H9 (cell line): ENCODE data around the gene GPC1. TPM values are rescaled to one million over a fixed set of nuclear protein-coding genes. Genes with fewer than 3 reads are reported as not detected.

Source experiments
- DNase-seq: peaks from one replicate; pipeline ENCODE4 v3.0.0-alpha.2; 2017
- H2AFZ ChIP-seq: one replicate; pipeline ENCODE4 v1.6.1; 2013; ENCODE audit warnings: mild to moderate bottlenecking, low read length, control low read depth, moderate library complexity
- H2AK5ac ChIP-seq: 2 replicates; pipeline ENCODE4 v1.6.1; 2013; ENCODE audit warnings: low read length, control low read depth, mixed read lengths; ENCODE audit not compliant: insufficient read length
- H2BK120ac ChIP-seq: one replicate; pipeline ENCODE4 v1.6.1; 2013; ENCODE audit warnings: low read depth, mild to moderate bottlenecking, low read length, control low read depth, inconsistent platforms; ENCODE audit not compliant: poor library complexity, severe bottlenecking
- H2BK12ac ChIP-seq: 2 replicates; pipeline ENCODE4 v1.6.1; 2013; ENCODE audit warnings: low read length, control low read depth, mixed read lengths, low read depth; ENCODE audit not compliant: insufficient read length
- H2BK15ac ChIP-seq: 2 replicates; pipeline ENCODE4 v1.6.1; 2013; ENCODE audit warnings: low read depth, low read length, control low read depth
- H2BK20ac ChIP-seq: one replicate; pipeline ENCODE4 v1.6.1; 2013; ENCODE audit warnings: low read depth, mild to moderate bottlenecking, low read length, control low read depth, inconsistent platforms; ENCODE audit not compliant: poor library complexity, severe bottlenecking
- H2BK5ac ChIP-seq: 2 replicates; pipeline ENCODE4 v1.6.1; 2013; ENCODE audit warnings: low read length, control low read depth, mixed read lengths; ENCODE audit not compliant: insufficient read length
- H3K14ac ChIP-seq: 2 replicates; pipeline ENCODE4 v1.6.1; 2013; ENCODE audit warnings: low read length, control low read depth; ENCODE audit not compliant: insufficient read depth
- H3K18ac ChIP-seq: 2 replicates; pipeline ENCODE4 v1.6.1; 2013; ENCODE audit warnings: low read depth, mild to moderate bottlenecking, mixed read lengths, low read length, control low read depth; ENCODE audit not compliant: insufficient read length
- H3K23ac ChIP-seq: 2 replicates; pipeline ENCODE4 v1.6.1; 2013; ENCODE audit warnings: low read length, control low read depth, mixed read lengths, low read depth; ENCODE audit not compliant: insufficient read length
- H3K23me2 ChIP-seq: 2 replicates; pipeline ENCODE4 v1.6.1; 2013; ENCODE audit warnings: low read depth, mild to moderate bottlenecking, mixed read lengths, low read length, control low read depth; ENCODE audit not compliant: insufficient read length, poor library complexity, severe bottlenecking
- H3K27ac ChIP-seq: 2 replicates; pipeline ENCODE4 v1.5.1; 2013; ENCODE audit warnings: low read length, control low read depth, mixed read lengths, low read depth; ENCODE audit not compliant: insufficient read length
- H3K27me3 ChIP-seq: 2 replicates; pipeline ENCODE4 v1.6.1; 2013; ENCODE audit warnings: low read length, control low read depth, inconsistent platforms; ENCODE audit not compliant: insufficient read depth
- H3K4ac ChIP-seq: 2 replicates; pipeline ENCODE4 v1.6.1; 2013; ENCODE audit warnings: low read depth, mild to moderate bottlenecking, control low read depth, inconsistent platforms, low read length, moderate library complexity
- H3K4me1 ChIP-seq: 2 replicates; pipeline ENCODE4 v1.6.1; 2013; ENCODE audit warnings: low read length, control low read depth, inconsistent platforms; ENCODE audit not compliant: insufficient read depth
- H3K4me2 ChIP-seq: 2 replicates; pipeline ENCODE4 v1.6.1; 2013; ENCODE audit warnings: low read length, control low read depth, mixed read lengths; ENCODE audit not compliant: insufficient read length, insufficient read depth
- H3K56ac ChIP-seq: 2 replicates; pipeline ENCODE4 v1.6.1; 2013; ENCODE audit warnings: low read depth, mild to moderate bottlenecking, mixed read lengths, low read length, control low read depth; ENCODE audit not compliant: insufficient read length
- H3K79me1 ChIP-seq: 2 replicates; pipeline ENCODE4 v1.6.1; 2013; ENCODE audit warnings: low read depth, mild to moderate bottlenecking, moderate library complexity, low read length, control low read depth, inconsistent platforms; ENCODE audit not compliant: insufficient read depth, poor library complexity, severe bottlenecking
- H3K79me2 ChIP-seq: 2 replicates; pipeline ENCODE4 v1.6.1; 2013; ENCODE audit warnings: low read length, control low read depth, inconsistent platforms; ENCODE audit not compliant: insufficient read depth
- H3K9ac ChIP-seq: 2 replicates; pipeline ENCODE4 v1.6.1; 2013; ENCODE audit warnings: low read length, control low read depth, mixed read lengths; ENCODE audit not compliant: insufficient read length; ENCODE audit errors: extremely low read depth
- H3K9me3 ChIP-seq: one replicate; pipeline ENCODE4 v1.6.1; 2013; ENCODE audit warnings: low read depth, low read length, inconsistent platforms; ENCODE audit not compliant: control insufficient read depth
- H3T11ph ChIP-seq: one replicate; pipeline ENCODE4 v1.6.1; 2013; ENCODE audit warnings: mild to moderate bottlenecking, low read length, control low read depth, inconsistent platforms
- H4K20me1 ChIP-seq: one replicate; pipeline ENCODE4 v1.6.1; 2013; ENCODE audit not compliant: control insufficient read depth, insufficient read length, insufficient read depth
- H4K5ac ChIP-seq: 2 replicates; pipeline ENCODE4 v1.6.1; 2013; ENCODE audit warnings: low read depth, mild to moderate bottlenecking, mixed read lengths, low read length, control low read depth; ENCODE audit not compliant: insufficient read length
- H4K8ac ChIP-seq: replicated peaks from 2 replicates; pipeline ENCODE4 v1.6.1; 2013; ENCODE audit warnings: low read length, control low read depth, mixed read lengths, low read depth; ENCODE audit not compliant: insufficient read length
- H4K91ac ChIP-seq: 2 replicates; pipeline ENCODE4 v1.6.1; 2013; ENCODE audit warnings: low read depth, mild to moderate bottlenecking, moderate library complexity, mixed read lengths, low read length, control low read depth; ENCODE audit not compliant: insufficient read length
- H3K27ac Mint-ChIP-seq, 3 experiments: 2 replicates in 2 of 3; 3 replicates in 1 of 3; pipeline ENCODE4 v1.8.0; 2020 to 2021; ENCODE audit warnings: mixed read lengths in 3 of 3, mild to moderate bottlenecking in 1 of 3, moderate library complexity in 1 of 3
- H3K27me3 Mint-ChIP-seq: 2 replicates; pipeline ENCODE4 v1.8.0; 2021; ENCODE audit warnings: low read depth, mild to moderate bottlenecking, moderate library complexity, mixed read lengths
- H3K36me3 Mint-ChIP-seq, 3 experiments: 2 replicates in 2 of 3; 3 replicates in 1 of 3; pipeline ENCODE4 v1.8.0; 2020 to 2021; ENCODE audit warnings: low read depth in 3 of 3, mixed read lengths in 3 of 3; ENCODE audit not compliant: insufficient read depth in 1 of 3
- H3K4me1 Mint-ChIP-seq, 2 experiments: 2 replicates each; pipeline ENCODE4 v1.8.0; 2020; ENCODE audit warnings: mixed read lengths in 2 of 2
- H3K4me3 Mint-ChIP-seq, 2 experiments: 2 replicates in 1 of 2; 3 replicates in 1 of 2; pipeline ENCODE4 v1.8.0; 2020 to 2021; ENCODE audit warnings: mild to moderate bottlenecking in 2 of 2, mixed read lengths in 2 of 2, moderate library complexity in 1 of 2
- H3K9me3 Mint-ChIP-seq, 2 experiments: 2 replicates in 1 of 2; 3 replicates in 1 of 2; pipeline ENCODE4 v1.8.0; 2020; ENCODE audit warnings: mild to moderate bottlenecking in 2 of 2, mixed read lengths in 2 of 2, moderate library complexity in 1 of 2
- WGBS: extraction: QIAGEN DNeasy Blood & Tissue Kit; methylation state at CpG from one replicate; pipeline ENCODE4 v1.1.7; 2013; ENCODE audit warnings: missing lambda C conversion rate, low lambda C conversion rate, mixed read lengths; ENCODE audit not compliant: insufficient read length; ENCODE audit errors: extremely low coverage; 5-methylcytosine and 5-hydroxymethylcytosine counted together
- total RNA-seq: library from RNA; stranded (reverse); gene quantifications from 2 replicates; pipeline ENCODE4 v1.2.1, GENCODE V29; 2021
- TF ChIP-seq, protein P1 (sequence below): fragments of 200-600 bp; sonication (generic); conservative IDR thresholded peaks from 3 replicates; pipeline ENCODE4 v1.8.0; 2021; ENCODE audit warnings: antibody characterized with exemption, mild to moderate bottlenecking

Gene GPC1
- total RNA-seq, 1 experiment from 2014 or later, result 39.4 TPM

GRCh38 chr2:240469740-240470139, 34.3 kb downstream of the GPC1 start:
- no peaks in the 10 kb centered on the region for H3K79me2 ChIP-seq
- no peaks in the 10 kb centered on the region for H3K79me1 ChIP-seq
- Mint-ChIP-seq H3K9me3 (peaks cover under 1 to 7% of the 10 kb centered on the region in 2 experiments), H3K27me3 (peaks cover 19% of the 10 kb centered on the region), H3K4me1 (peaks cover 2 to 3% of the 10 kb centered on the region in 2 experiments; a peak in 2 of 4 replicates), H3K4me3 (no peak overlapping the region; a peak in 1 of 5 replicates), H3K36me3 (peaks cover 0 to 5% (median 3%) of the 10 kb centered on the region in 3 experiments; a peak in 5 of 7 replicates), H3K27ac (no peak overlapping the region)
- no peaks in the 10 kb centered on the region for H4K20me1 ChIP-seq
- H2BK120ac ChIP-seq, result no peak overlapping the region
- H4K91ac ChIP-seq, result no peak overlapping the region
- no CpG with 5 or more reads among the region's 6 CpGs for WGBS
- no peak overlapping the region for H3K27ac ChIP-seq
- H2BK12ac ChIP-seq, result no peak overlapping the region
- H3K4ac ChIP-seq, result no peak overlapping the region
- TF ChIP-seq, protein P1, sequence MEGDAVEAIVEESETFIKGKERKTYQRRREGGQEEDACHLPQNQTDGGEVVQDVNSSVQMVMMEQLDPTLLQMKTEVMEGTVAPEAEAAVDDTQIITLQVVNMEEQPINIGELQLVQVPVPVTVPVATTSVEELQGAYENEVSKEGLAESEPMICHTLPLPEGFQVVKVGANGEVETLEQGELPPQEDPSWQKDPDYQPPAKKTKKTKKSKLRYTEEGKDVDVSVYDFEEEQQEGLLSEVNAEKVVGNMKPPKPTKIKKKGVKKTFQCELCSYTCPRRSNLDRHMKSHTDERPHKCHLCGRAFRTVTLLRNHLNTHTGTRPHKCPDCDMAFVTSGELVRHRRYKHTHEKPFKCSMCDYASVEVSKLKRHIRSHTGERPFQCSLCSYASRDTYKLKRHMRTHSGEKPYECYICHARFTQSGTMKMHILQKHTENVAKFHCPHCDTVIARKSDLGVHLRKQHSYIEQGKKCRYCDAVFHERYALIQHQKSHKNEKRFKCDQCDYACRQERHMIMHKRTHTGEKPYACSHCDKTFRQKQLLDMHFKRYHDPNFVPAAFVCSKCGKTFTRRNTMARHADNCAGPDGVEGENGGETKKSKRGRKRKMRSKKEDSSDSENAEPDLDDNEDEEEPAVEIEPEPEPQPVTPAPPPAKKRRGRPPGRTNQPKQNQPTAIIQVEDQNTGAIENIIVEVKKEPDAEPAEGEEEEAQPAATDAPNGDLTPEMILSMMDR, result no peak
- H2BK15ac ChIP-seq, result no peak overlapping the region
- H4K8ac ChIP-seq, result no peak overlapping the region
- no peak overlapping the region for H2BK20ac ChIP-seq
- H3K18ac ChIP-seq, result no peak overlapping the region
- H3K27me3 ChIP-seq, result no peaks in the 10 kb centered on the region; the same call in 1 of the 2 replicates
- no peak overlapping the region for H3K56ac ChIP-seq
- no peak overlapping the region for H4K5ac ChIP-seq
- H3K14ac ChIP-seq, result no peak overlapping the region
- H3K23ac ChIP-seq, result no peak overlapping the region
- H3K4me2 ChIP-seq, result no peak overlapping the region
- H3K4me1 ChIP-seq, result no peaks in the 10 kb centered on the region
- no peak for DNase-seq
- no peak overlapping the region for H2AFZ ChIP-seq
- H2BK5ac ChIP-seq, result no peak overlapping the region
- H3T11ph ChIP-seq, result no peak overlapping the region
- H3K9me3 ChIP-seq, result no peaks in the 10 kb centered on the region
- no peak overlapping the region for H2AK5ac ChIP-seq
- H3K9ac ChIP-seq, result no peak overlapping the region
- no peaks in the 10 kb centered on the region for H3K23me2 ChIP-seq
